Lower leg skin (tissue), 3 donors: ENCODE measurements around the gene KDM6A.

Experiments used
- CTCF ChIP-seq, 3 donors: fragments of 450-650 bp; IDR thresholded peaks; one replicate each; pipeline ENCODE4 v1.5.1; 2016; ENCODE audit warnings: antibody characterized with exemption in 3 of 3, mild to moderate bottlenecking in 3 of 3, moderate library complexity in 2 of 3
- POLR2A ChIP-seq, 2 donors: fragments of 450-650 bp; IDR thresholded peaks; one replicate each; pipeline ENCODE4 v1.6.1; 2016 to 2017; ENCODE audit warnings: antibody characterized with exemption in 2 of 2, mild to moderate bottlenecking in 1 of 2, moderate library complexity in 1 of 2

- no peak for TF ChIP-seq POLR2A (IDR thresholded peaks at IDR 0.05)
- TF ChIP-seq CTCF (IDR thresholded peaks at IDR 0.05): no peak
Measured at GRCh38 chrX:44944894-44945293, 71.9 kb downstream of the KDM6A start.
